GM12873 (cell line): ENCODE data around the gene TRIM17.

Experiments used
- CTCF ChIP-seq: IDR thresholded peaks from 2 replicates; pipeline ENCODE4 v1.5.1; 2012; ENCODE audit warnings: low read depth, mild to moderate bottlenecking, moderate library complexity, low read length, control low read depth; ENCODE audit not compliant: insufficient read depth; ENCODE audit errors: missing control alignments

TRIM17 gene

GRCh38 chr1:228454238-228454637 is 37.6 kb upstream of the TRIM17 start:
- no peak for TF ChIP-seq CTCF

GRCh38 chr1:228453614-228454013 is 37.0 kb upstream of the TRIM17 start:
- no peak for TF ChIP-seq CTCF

- no peak for TF ChIP-seq CTCF
Measured at GRCh38 chr1:228453022-228453560, 36.4 kb upstream of the TRIM17 start.

- TF ChIP-seq CTCF = no peak
Measured at GRCh38 chr1:228452194-228453021, 35.7 kb upstream of the TRIM17 start.

GRCh38 chr1:228450200-228450599 is 33.5 kb upstream of the TRIM17 start:
- no peak for TF ChIP-seq CTCF

- no peak for TF ChIP-seq CTCF
Measured at GRCh38 chr1:228448372-228448771, 31.7 kb upstream of the TRIM17 start.

GRCh38 chr1:228446852-228447251 is 30.2 kb upstream of the TRIM17 start:
- no peak for TF ChIP-seq CTCF
